K562 (cell line): ENCODE measurements around the gene UNC5B. TPM values are rescaled to one million over a fixed set of nuclear protein-coding genes. Genes with fewer than 3 reads are reported as not detected.

Experiments
- ATAC-seq: fragments of 200-7000 bp; cut with Tn5 transposase; 3 replicates; pipeline ENCODE4 v1.9.1; 2020; ENCODE audit warnings: moderate library complexity
- BruUV-seq: library from RNA; stranded (reverse); fragments of 400-500 nt; replicated peaks from 2 replicates; lab custom pipeline; 2021; lab: Mats Ljungman, UMichigan
- CTCF ChIA-PET: fragments of 300-600 bp; formaldehyde crosslinking; extraction: SDS; loops from one replicate; lab custom pipeline; 2021; ENCODE audit warnings: low intra/inter-chr PET ratio; lab: Yijun Ruan, JAX
- POLR2A ChIA-PET: fragments of 300-600, 350-650 bp; sonication (Branson Sonifier 250); formaldehyde crosslinking; extraction: SDS; loops from one replicate; lab custom pipeline; 2021; ENCODE audit warnings: antibody characterized with exemption, inconsistent platforms; lab: Yijun Ruan, JAX
- DNase-seq, 4 experiments: peaks; one replicate each; pipeline versions ENCODE4 v3.0.0 to v3.0.0-alpha.2; 2011 to 2018; ENCODE audit warnings: low spot score in 3 of 4, mixed read lengths in 3 of 4; ENCODE audit errors: extremely low read depth in 1 of 4
- FAIRE-seq: peaks from 2 replicates; lab custom pipeline; 2011; peaks lifted over from hg19 to GRCh38; lab: Jason Lieb, UNC
- H2AFZ ChIP-seq: 2 replicates; pipeline ENCODE4 v1.6.0; 2011; ENCODE audit warnings: low read depth, low read length, control low read depth, inconsistent platforms
- H3K27ac ChIP-seq: fragments of 200-600 bp; 3 replicates; pipeline ENCODE4 v1.8.0; 2011; ENCODE audit warnings: low read depth, mild to moderate bottlenecking, control low read depth, inconsistent platforms, low read length, moderate library complexity, mixed read lengths; ENCODE audit errors: extremely low read depth
- H3K27me3 ChIP-seq, 2 experiments: fragments of 300-600 bp in 1 of 2; 2 replicates in 1 of 2; 3 replicates in 1 of 2; pipeline versions ENCODE4 v1.6.0 to v1.8.0; 2011; ENCODE audit warnings: inconsistent platforms in 2 of 2, low read length in 2 of 2, mild to moderate bottlenecking in 1 of 2, mixed read lengths in 1 of 2, moderate library complexity in 1 of 2; ENCODE audit not compliant: control insufficient read depth in 2 of 2, insufficient read depth in 2 of 2
- H3K36me3 ChIP-seq: fragments of 300-600 bp; 3 replicates; pipeline ENCODE4 v1.8.0; 2011; ENCODE audit warnings: mild to moderate bottlenecking, low read length, inconsistent platforms; ENCODE audit not compliant: control insufficient read depth, insufficient read depth
- H3K4me1 ChIP-seq, 2 experiments: fragments of 200-600 bp in 1 of 2; replicated peaks in 1 of 2; 2 replicates in 1 of 2; 3 replicates in 1 of 2; pipeline versions ENCODE4 v1.5.1 to v1.8.0; 2011; ENCODE audit warnings: inconsistent platforms in 2 of 2, low read length in 2 of 2, mild to moderate bottlenecking in 1 of 2, mixed read lengths in 1 of 2, moderate library complexity in 1 of 2; ENCODE audit not compliant: control insufficient read depth in 2 of 2, insufficient read depth in 2 of 2
- H3K4me2 ChIP-seq: 2 replicates; pipeline ENCODE4 v1.6.1; 2011; ENCODE audit warnings: low read length, control low read depth, inconsistent platforms, mixed read lengths; ENCODE audit not compliant: insufficient read depth
- H3K4me3 ChIP-seq: fragments of 200-600 bp; sonication (generic), shearing (Covaris generic); 2 replicates; pipeline ENCODE4 v1.5.1; 2016; ENCODE audit warnings: control low read depth, inconsistent platforms
- H3K79me2 ChIP-seq: fragments of 200-600 bp; 3 replicates; pipeline ENCODE4 v1.8.0; 2011; ENCODE audit warnings: low read length, inconsistent platforms; ENCODE audit not compliant: control insufficient read depth, insufficient read depth
- H3K9ac ChIP-seq, 2 experiments: 2 replicates each; pipeline versions ENCODE4 v1.6.0 to v1.6.1; 2011; ENCODE audit warnings: low read depth in 2 of 2, low read length in 2 of 2, control low read depth in 1 of 2, inconsistent platforms in 1 of 2, mild to moderate bottlenecking in 1 of 2, mixed read lengths in 1 of 2; ENCODE audit not compliant: insufficient read depth in 1 of 2
- H3K9me1 ChIP-seq: one replicate; pipeline ENCODE4 v1.6.0; 2011; ENCODE audit warnings: inconsistent platforms, mild to moderate bottlenecking, low read length, moderate library complexity; ENCODE audit not compliant: control insufficient read depth, insufficient read depth
- H3K9me3 ChIP-seq: replicated peaks from 2 replicates; pipeline ENCODE4 v1.5.1; 2011; ENCODE audit warnings: low read depth, low read length, inconsistent platforms; ENCODE audit not compliant: control insufficient read depth, insufficient read depth
- H4K20me1 ChIP-seq: replicated peaks from 2 replicates; pipeline ENCODE4 v1.6.1; 2011; ENCODE audit warnings: low read length, inconsistent platforms, mixed read lengths; ENCODE audit not compliant: control insufficient read depth, insufficient read depth
- ATF2 ChIP-seq: sonication (generic); formaldehyde crosslinking; IDR thresholded peaks from 2 replicates; pipeline ENCODE4 v1.8.1; 2022; ENCODE audit warnings: missing genetic modification reagents
- FOXP4 ChIP-seq: sonication (generic); formaldehyde crosslinking; IDR thresholded peaks from 2 replicates; pipeline ENCODE4 v1.8.0; 2022; ENCODE audit warnings: mild to moderate bottlenecking, missing genetic modification reagents, borderline replicate concordance
- HDAC8 ChIP-seq: fragments of 450-650 bp; IDR thresholded peaks from 2 replicates; pipeline ENCODE4 v1.6.1; 2016; ENCODE audit warnings: mild to moderate bottlenecking, missing genetic modification characterization, moderate library complexity, missing compliant biosample characterization
- HEY1 ChIP-seq: fragments of 250-450 bp; sonication (Bioruptor Pico); IDR thresholded peaks from 2 replicates; pipeline ENCODE4 v1.5.0; 2020; ENCODE audit warnings: mild to moderate bottlenecking, moderate library complexity, borderline replicate concordance
- JUN ChIP-seq, 2 experiments: sonication (generic) in 1 of 2; formaldehyde crosslinking in 1 of 2; IDR thresholded peaks; 2 replicates each; pipeline versions ENCODE4 v1.6.1 to v1.8.0; 2012 to 2022; ENCODE audit warnings: borderline replicate concordance in 2 of 2, mild to moderate bottlenecking in 2 of 2, improper control_type of control experiment in 1 of 2, low read depth in 1 of 2, low read length in 1 of 2, missing genetic modification reagents in 1 of 2
- PHF20 ChIP-seq: fragments of 450-650 bp; IDR thresholded peaks from 2 replicates; pipeline ENCODE4 v1.6.1; 2018; ENCODE audit not compliant: partially characterized antibody
- ZBTB1 ChIP-seq: sonication (generic); formaldehyde crosslinking; IDR thresholded peaks from 2 replicates; pipeline ENCODE4 v1.8.1; 2023; ENCODE audit warnings: missing genetic modification reagents, low read depth, mild to moderate bottlenecking, borderline replicate concordance
- ZBTB49 ChIP-seq: sonication (generic); formaldehyde crosslinking; IDR thresholded peaks from 2 replicates; pipeline ENCODE4 v1.8.0; 2022; ENCODE audit warnings: missing genetic modification reagents, mild to moderate bottlenecking, borderline replicate concordance
- ZBTB7A ChIP-seq: IDR thresholded peaks from 2 replicates; pipeline ENCODE4 v1.6.1; 2011; ENCODE audit warnings: low read depth, mild to moderate bottlenecking, low read length, moderate library complexity, borderline replicate concordance; ENCODE audit not compliant: control insufficient read depth
- ZNF232 ChIP-seq: sonication (generic); formaldehyde crosslinking; IDR thresholded peaks from 2 replicates; pipeline ENCODE4 v1.8.0; 2022; ENCODE audit warnings: mild to moderate bottlenecking, missing genetic modification reagents
- WGBS: fragments of 100-300 bp; shearing (Covaris generic); methylation state at CpG from one replicate; pipeline ENCODE4 v1.1.6; 2016; ENCODE audit warnings: low coverage, mixed read lengths; ENCODE audit not compliant: insufficient coverage; ENCODE audit errors: missing lambda C conversion rate; 5-methylcytosine and 5-hydroxymethylcytosine counted together
- in situ Hi-C: fragments of 300-500 bp; cut with MboI; formaldehyde crosslinking; loops from 4 replicates; pipeline ENCODE4 v1.15.0; 2018; ENCODE audit warnings: inconsistent platforms, mixed read lengths
- intact Hi-C: fragments of 100-400 bp; cut with micrococcal nuclease; formaldehyde crosslinking; loops from 2 replicates; pipeline ENCODE4 v1.14.2; 2022
- polyA plus RNA-seq, 8 experiments: library from polyadenylated mRNA; depleted of rRNA in 4 of 8; stranded (reverse) in 5 of 8; unstranded in 3 of 8; fragments of >200 nt; fragmentation: Nextera tagmentation in 2 of 8; fragmentation: Illumina TruSeq in 1 of 8; extraction: Ambion mirVana in 2 of 8; extraction: Trizol in 1 of 8; gene quantifications; 2 replicates each; pipeline versions ENCODE4 v1.2.1 to v1.2.3, GENCODE V29; 2011 to 2014; ENCODE audit warnings: inconsistent platforms in 1 of 8, missing spikeins in 1 of 8
- total RNA-seq, 7 experiments: library from RNA; depleted of rRNA in 6 of 7; stranded (reverse); fragments of >200 nt in 6 of 7; fragmentation: Illumina TruSeq in 2 of 7; extraction: Trizol in 2 of 7; gene quantifications; 2 replicates each; pipeline versions ENCODE4 v1.2.1 to v1.2.3, GENCODE V29; 2011 to 2021; ENCODE audit warnings: low replicate concordance in 1 of 7

Gene UNC5B
- total and polyA plus RNA-seq, 9 of the 15 experiments (the other 6 are each of a cell fraction or from before 2014, with no cell fraction given) = 0.10 to 8.4 (median 2.1) TPM

GRCh38 chr10:71304914-71305313 is 92.5 kb downstream of the UNC5B start:
- in situ Hi-C loops (loop anchor here (25.0 kb wide), 1 partner anchor 1032 kb away; no protein-coding TSS in a partner anchor), intact Hi-C loops (no loop called here)
- Histone ChIP-seq H3K9me3 (no peaks in the 10 kb centered on the region), H4K20me1 (peaks cover 6% of the 10 kb centered on the region; the same call in 1 of the 2 replicates), H3K36me3 (no peaks in the 10 kb centered on the region), H3K27ac (no peak overlapping the region), H2AFZ (no peak overlapping the region), H3K9ac (no peak overlapping the region; a peak in 1 of 4 replicates), H3K4me2 (no peak overlapping the region), H3K4me3 (no peak overlapping the region), H3K9me1 (no peaks in the 10 kb centered on the region), H3K4me1 (peaks cover 0 to 5% of the 10 kb centered on the region in 2 experiments; a peak in 1 of 5 replicates), H3K79me2 (no peaks in the 10 kb centered on the region), H3K27me3 (peaks cover 7 to 53% of the 10 kb centered on the region in 2 experiments; a peak in 4 of 5 replicates)
- no peak for DNase-seq
- ChIA-PET CTCF (interaction anchor here (0.6 to 1.5 kb wide), 2 partner anchors 15 to 163 kb away, joined by 3 to 4 read pairs; partner anchors contain the start of gene SLC29A3), POLR2A (no interaction called here)
- BruUV-seq = no TSS peak
- no peak for ATAC-seq
- TF ChIP-seq JUN (IDR thresholded peaks at IDR 0.05; ENCODE audit: borderline replicate concordance, low read depth, low read length) (no peak), JUN (CRISPR knock-in tag; IDR thresholded peaks at IDR 0.05; ENCODE audit: borderline replicate concordance) (no peak), PHF20 (no peak), FOXP4 (CRISPR knock-in tag) (no peak), ZBTB49 (CRISPR knock-in tag) (no peak), HEY1 (CRISPR knock-in tag) (no peak), ZBTB1 (CRISPR knock-in tag) (no peak), HDAC8 (tag) (no peak), ATF2 (CRISPR knock-in tag) (no peak), ZNF232 (CRISPR knock-in tag) (no peak), ZBTB7A (no peak)
- no peak for FAIRE-seq
- WGBS = 6% methylated on average over 6 of the region's 6 CpGs
